GM18502 (cell line): ENCODE data around the gene TANC1.

Source experiments
- ATAC-seq: cut with Tn5 transposase; IDR thresholded peaks from one replicate; pipeline ENCODE4 v1.9.1; 2021; ENCODE audit warnings: mild to moderate bottlenecking; ENCODE audit not compliant: unreplicated experiment, poor library complexity

Gene TANC1

GRCh38 chr2:159152128-159152778 is 183.8 kb downstream of the TANC1 start:
- ATAC-seq: no peak

DNA sequence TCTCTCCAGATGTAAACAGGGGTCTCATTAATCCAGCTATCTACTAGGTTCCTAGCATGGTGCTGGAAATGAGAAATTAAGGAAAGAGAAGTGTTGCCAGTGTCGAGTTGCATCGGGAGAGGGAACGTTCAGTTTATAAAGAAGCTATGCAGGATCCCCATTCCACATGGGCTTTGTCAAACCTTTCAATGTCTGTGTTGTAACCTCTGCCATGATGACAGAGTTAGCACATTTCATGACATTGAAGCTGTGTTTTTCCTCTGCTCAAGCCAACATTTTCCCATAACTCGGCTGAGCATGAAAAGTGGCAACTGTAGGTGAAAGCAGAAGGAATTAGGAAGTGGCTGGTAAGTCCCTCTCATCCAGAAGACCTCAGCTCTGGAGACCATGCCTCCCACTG is 184.6 kb downstream of the TANC1 start:
- ATAC-seq: no peak

DNA sequence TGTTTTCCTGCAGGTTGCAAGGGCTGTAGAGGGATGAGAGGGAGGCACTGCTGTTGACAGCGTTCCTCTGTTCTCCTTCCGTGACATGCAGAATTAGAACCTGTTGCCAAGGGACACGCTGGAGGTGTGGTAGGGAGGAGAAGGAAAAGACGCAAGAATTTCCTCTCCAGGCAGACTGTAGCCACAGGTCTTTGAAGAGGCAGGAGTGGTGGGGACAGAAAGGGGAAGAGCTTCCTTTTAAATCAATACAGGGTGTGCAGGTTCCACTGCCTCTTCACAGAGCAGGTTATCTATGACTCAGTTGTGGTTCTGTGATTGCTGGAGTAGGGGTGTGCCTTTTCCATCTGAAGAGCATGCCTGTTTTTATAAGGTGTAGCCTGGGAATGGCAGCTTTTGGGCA is 185.0 kb downstream of the TANC1 start:
- ATAC-seq: no peak

DNA sequence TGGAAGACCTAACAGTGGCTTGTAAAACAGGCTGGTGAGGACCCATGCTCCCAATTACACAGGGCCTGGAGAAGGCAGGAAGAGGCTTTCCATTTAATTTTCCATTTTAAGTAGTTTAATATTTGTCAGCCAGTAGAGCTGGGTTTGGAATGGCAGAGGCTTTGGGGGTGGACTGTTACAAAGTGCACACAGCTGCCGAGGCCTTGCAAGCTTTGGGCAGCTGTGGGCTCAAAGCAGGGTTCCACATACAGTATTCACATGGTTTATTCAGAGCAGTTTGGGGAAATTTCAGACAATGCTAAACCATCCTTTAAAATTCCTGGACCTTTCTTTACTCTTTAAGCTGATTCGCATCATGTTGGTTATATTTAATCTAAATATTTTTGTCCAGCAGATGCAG is 185.5 kb downstream of the TANC1 start:
- no peak for ATAC-seq

DNA sequence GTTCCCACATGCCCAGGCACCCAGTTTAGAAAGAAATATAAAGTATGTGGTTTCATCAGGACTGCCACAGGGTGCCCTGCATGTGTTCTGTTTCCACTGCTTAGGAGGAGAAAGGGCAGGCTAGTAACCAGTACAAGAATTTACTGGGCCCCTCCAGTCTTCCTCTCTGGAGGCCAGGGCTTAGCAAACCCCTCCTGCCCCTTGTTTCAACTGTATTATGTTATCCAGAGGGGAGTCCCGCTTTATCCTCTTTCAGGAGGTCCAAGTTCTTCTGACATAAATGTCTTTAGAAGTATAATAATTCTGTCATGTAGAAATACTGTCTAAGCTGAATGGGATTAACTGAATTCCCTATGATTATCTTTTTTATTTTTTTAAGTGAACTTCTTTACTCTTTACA is 185.9 kb downstream of the TANC1 start:
- ATAC-seq: no peak

- no peak for ATAC-seq
Measured at GRCh38 chr2:159155320-159155719, 186.9 kb downstream of the TANC1 start.

- no peak for ATAC-seq
Measured at GRCh38 chr2:159155791-159156190, 187.4 kb downstream of the TANC1 start.

DNA sequence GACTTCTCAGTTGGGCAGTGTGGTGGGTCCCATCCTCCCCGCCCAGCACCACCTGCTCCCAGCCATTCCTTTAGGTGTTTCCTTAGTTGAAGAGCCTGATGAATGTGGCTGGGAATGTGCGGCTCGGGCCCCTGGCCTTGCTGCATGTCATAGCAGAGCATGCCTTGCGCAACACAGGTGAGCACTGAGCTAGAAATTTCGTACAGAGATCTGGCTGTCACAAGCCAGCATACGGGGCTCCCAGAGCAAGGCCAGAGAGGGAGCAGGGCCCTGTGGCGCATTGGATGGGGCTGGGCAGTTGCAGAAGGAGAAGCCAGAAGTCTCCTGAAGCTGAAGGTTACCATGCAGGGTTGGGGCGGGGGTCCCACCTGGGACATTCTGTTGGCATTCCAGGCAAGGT is 188.4 kb downstream of the TANC1 start:
- ATAC-seq: no peak

- peak; percentile 65 for ATAC-seq
Measured at GRCh38 chr2:159157361-159158209, 189.1 kb downstream of the TANC1 start.

DNA sequence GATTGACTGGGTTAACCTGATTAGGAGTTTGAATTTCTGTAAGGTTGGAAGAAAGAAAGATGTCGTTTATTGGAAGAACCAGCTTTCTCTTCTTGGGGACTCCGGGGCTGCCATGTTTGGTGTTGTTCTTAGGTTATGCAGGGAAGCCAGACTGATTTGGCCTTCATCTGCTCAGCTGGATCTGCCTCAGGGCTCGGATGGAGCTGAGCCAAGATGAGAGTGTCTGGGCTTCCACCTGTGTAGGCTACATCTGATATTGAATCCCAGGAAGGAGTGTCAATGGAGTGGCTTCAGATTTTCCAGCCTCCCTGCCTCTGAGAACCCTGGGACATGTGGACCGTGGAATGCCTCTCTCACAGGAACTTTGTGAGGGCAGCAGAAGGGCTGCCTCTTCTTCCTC is 192.0 kb downstream of the TANC1 start:
- no peak for ATAC-seq

DNA sequence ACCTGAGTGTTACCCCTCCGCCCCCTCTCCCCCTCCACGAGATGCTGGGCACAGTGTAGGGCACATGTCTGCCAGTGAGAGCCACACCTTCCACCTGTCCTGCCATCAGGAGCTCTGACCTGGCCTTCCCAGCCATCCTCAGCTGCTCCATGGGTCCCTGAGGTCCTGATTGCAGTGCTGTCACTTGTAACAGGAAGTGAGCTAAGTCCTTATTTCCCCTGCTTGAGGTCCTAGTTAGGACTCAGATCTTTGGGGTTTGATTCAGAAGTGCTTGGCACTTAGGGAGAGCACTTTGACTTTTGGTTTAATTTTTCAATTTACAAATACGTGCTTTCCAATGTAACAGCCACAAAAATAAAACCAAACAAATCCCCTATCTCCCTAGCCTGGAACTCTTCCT is 192.5 kb downstream of the TANC1 start:
- ATAC-seq: no peak

DNA sequence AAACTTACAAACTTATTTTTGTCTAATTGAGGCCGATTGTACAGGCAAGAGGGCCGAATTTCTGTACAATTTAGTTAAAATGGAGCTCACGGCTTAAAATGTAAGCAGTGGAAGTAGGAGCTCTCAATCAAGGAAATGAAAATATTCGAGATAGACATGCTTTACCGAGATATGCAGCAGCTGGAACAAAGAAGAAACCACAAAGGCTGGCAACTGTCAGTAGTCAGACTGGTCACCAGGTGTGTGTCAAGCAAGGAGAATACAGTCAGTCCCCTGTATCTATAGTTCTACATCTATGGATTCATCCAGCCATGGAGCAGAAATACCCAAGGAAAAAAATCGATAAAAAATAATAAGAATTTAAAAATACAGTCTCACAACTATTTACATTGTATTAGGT is 195.5 kb downstream of the TANC1 start:
- ATAC-seq: no peak

DNA sequence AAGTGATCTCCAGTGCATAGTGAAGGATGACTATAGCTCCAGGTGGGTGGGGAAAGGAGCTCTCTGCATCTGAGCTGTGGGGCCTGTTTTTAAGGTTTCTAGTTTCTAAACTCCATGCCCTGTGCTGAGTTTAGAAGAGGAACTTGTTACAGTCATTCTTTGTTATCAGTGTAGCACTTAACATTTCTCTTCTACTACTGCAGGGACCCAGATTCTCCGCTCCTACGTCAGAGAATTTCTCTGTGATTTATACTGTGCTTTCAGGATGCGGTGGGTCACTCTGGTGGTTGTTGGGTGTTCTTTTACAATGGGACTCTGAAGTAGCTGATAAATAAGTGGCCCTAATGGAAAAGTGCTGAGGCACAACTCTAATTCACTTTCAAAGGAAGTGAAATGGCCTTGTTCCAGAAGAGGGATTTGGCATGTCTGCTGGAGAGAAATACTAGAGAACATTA is 196.0 kb downstream of the TANC1 start:
- no peak for ATAC-seq

- ATAC-seq: no peak
Measured at GRCh38 chr2:159165048-159165447, 196.6 kb downstream of the TANC1 start.

DNA sequence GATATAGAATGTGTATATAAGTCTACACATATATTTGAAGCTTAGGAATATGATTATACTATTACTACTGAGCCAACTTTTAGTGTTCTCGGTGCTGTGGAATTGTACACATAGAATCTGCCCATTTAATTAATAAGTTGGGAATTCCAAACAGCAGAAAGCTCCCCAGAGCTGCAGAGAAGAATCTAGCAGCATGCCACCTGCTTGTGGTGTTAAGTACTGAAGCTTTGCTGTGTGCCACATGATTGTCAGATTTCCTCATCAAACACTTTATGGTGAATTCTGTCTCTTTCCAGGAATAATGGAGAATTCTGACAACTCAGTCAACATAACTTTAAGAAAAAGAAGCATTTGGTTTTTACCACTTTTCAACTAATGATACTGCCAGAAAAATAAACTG is 200.3 kb downstream of the TANC1 start:
- no peak for ATAC-seq

GRCh38 chr2:159169187-159169586 is 200.7 kb downstream of the TANC1 start:
- ATAC-seq: no peak

DNA sequence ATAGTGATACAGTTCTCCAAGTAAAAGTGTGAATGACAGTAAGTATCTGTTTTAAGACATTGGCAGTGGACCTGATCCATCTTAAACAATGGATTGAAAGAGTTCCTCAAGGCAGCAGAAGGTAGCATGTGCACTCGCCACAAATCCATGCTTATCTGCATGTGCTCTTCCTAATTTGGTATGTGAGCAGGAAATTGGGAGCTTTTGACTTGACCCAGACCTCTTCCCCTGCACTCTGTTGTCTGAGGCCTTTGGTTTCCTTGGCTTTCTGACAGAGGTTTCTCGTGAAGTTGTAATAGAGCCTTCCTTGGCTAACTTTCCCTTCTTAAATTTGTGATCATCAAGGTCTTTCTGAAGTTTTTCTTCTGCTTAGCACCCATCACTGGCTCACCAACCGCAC is 204.0 kb downstream of the TANC1 start:
- no peak for ATAC-seq

GRCh38 chr2:159174759-159175158 is 206.3 kb downstream of the TANC1 start:
- no peak for ATAC-seq

DNA sequence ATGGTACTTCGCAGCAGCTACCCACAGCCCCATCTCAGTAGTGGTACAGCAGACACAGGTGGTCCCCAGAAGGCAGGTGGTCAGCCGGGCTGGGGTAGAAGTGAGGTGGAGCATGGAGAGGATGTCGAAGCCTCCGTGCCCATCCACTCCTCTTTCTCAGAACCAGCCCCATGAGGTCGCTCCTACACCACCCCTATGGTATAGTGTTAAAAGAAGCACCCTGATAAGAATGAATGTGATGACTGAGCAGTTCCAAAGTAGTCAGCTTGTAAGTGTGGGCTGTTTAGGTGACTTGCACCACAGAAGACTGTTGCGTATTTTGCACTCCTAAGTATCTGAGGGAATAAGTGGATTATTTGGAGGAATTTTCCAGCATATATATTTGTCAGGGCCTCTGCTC is 206.7 kb downstream of the TANC1 start:
- no peak for ATAC-seq

DNA sequence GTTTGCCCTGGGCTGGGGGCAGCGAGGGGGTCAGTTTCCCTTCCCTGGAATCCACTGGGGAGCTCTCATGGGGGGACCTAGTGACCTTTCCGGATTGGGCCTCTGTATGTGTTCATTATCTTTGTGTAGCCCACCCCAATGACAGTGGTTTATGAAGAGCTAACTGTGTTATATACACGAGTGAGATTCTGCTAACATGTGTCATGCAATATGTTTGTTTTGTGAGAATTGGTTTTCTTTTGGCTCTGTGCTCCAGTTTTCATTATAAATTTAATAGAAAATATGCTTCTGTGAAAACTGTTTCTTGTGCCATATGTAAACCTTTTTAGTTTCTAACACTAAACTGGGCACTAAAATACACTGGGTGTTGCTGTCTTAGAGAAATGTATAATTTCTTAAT is 207.5 kb downstream of the TANC1 start:
- ATAC-seq: no peak

- no peak for ATAC-seq
Measured at GRCh38 chr2:159176555-159176954, 208.1 kb downstream of the TANC1 start.

- no peak for ATAC-seq
Measured at GRCh38 chr2:159177357-159177756, 208.9 kb downstream of the TANC1 start.
